COLO668 (cell line): ENCODE measurements around the gene CDRT4.

Experiments
- DNase-seq: peaks from one replicate; lab custom pipeline; 2025; ENCODE audit not compliant: unreplicated experiment; lab: John Stamatoyannopoulos, UW

CDRT4 gene

DNA sequence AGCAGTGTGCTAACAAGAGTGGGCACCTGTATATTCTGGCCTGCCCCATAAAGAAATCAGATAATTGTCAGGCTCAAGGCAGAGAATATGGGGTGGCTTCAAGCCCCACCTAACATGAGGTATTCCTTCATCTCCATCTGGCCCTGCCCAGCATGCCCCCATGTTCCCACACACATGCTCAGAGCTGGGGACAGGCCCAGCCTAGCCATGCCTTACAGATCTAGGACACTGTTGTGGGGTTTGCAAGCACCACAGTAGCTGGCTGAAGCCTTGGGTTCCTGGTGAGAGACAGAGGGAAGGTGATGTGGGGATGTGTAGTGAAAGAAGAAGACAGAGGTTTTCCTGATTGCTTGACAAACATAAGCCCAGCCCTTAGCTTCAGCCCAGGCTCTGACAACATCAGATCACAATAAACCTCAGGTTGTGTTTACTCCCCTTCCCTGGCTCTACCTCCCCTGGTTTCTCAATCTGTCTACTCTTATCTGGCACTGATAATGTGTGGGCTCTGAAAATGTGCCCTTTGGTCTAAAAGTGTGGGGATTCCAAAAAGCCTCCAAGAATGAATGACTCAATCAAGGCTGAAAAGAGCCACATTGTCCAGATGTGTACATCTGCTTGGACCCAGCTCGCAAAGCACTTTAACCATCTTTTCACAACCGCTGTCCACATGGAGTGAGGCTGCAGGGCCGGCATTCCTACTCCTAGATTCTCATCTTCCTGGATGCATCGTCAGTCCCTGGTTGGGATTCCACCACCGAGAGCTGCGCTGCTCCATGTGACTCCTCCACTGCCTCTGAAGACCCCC lies 34.4 kb downstream of the CDRT4 start:
- DNase-seq: no peak

DNA sequence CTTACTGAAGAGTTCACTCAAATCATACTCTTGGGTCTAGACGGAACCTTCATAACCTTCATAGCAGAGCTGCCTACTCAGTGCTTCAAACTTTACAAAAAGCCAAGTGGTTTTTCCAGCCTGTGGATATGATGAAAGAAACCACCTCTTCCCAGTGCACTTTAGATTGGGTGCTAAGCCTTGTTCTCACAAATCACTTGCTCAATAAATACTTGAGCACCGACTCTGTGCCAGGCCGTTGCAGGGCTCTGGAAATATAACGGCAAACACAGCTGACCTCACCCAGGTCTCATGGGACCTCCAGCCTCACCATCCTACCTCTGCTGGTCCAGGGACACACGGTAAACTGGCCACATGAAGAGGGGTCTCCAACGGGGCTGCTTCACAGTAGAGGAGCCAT lies 35.7 kb downstream of the CDRT4 start:
- no peak for DNase-seq

- DNase-seq: no peak
Observed at GRCh38 chr17:15431196-15431595, 36.2 kb downstream of the CDRT4 start.

- no peak for DNase-seq
Observed at GRCh38 chr17:15424521-15424920, 42.9 kb downstream of the CDRT4 start.

DNA sequence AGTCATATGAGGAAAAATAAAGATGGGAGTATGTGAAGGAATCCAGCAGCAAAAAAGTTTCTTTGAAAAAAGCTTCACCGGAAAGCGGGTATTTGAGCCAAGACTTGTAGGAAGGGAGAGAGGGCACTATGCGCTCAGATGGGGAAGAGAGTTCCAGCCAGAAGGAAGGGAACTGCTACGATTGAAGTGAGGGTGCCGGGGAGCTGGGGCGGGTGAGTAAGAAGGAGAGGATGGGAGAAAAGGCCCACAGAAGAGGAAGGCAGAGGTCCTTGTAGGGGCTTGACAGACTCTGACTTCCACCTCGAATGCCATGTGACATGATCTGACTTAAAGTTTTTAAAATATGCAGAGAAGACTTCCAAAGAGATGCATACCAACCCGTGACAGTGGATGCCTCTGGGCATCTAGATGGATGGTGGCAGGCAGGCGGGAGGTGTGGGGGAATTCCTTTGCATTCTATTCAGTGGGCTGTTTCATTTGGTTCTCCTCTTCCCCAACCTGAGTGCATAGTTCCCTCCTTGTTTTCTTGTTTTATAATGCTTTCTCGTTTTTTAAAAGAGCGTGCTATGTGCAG lies 44.9 kb downstream of the CDRT4 start:
- DNase-seq: no peak

DNA sequence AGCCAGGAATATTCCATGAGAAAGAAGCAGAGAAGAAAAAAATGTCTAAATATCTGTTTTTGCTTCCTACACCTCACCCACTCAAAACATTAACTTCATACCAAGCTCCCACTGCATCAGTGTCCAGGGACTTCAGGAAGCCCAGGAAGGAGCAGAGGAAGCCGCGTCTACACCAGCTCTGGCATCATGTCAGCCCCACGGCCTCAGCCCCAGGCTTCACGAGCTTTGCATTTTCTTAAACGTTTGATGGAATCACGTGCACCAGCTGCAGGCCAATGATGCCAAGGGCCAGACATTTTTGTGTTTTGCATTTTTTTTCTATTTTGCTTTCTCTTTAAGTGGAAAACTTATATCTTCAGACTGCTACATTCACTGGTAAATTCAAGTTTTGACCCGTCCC lies 48.6 kb downstream of the CDRT4 start:
- no peak for DNase-seq

GRCh38 chr17:15414532-15415306 lies 52.7 kb downstream of the CDRT4 start:
- no peak for DNase-seq

GRCh38 chr17:15413101-15413771 lies 54.2 kb downstream of the CDRT4 start:
- DNase-seq: no peak

DNA sequence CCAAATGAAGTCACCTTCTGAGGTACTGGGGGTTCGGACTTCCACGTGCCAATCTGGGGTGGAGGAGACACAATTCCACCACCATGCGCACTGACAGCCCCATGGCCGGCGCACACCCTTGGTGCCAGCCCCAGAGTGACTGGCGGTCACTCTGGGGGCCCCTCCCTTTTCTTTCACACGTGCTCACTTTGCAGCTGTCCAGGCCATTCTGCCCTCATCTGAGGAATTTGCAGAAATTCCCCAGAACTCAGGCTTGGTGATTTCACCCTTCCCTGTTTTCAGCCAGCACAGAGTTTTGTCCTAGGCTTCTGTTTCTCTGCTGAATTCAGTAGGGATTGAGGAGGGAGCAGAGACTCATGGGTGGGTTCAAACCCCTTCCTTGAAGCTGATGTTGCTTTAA lies 54.8 kb downstream of the CDRT4 start:
- DNase-seq: no peak

DNA sequence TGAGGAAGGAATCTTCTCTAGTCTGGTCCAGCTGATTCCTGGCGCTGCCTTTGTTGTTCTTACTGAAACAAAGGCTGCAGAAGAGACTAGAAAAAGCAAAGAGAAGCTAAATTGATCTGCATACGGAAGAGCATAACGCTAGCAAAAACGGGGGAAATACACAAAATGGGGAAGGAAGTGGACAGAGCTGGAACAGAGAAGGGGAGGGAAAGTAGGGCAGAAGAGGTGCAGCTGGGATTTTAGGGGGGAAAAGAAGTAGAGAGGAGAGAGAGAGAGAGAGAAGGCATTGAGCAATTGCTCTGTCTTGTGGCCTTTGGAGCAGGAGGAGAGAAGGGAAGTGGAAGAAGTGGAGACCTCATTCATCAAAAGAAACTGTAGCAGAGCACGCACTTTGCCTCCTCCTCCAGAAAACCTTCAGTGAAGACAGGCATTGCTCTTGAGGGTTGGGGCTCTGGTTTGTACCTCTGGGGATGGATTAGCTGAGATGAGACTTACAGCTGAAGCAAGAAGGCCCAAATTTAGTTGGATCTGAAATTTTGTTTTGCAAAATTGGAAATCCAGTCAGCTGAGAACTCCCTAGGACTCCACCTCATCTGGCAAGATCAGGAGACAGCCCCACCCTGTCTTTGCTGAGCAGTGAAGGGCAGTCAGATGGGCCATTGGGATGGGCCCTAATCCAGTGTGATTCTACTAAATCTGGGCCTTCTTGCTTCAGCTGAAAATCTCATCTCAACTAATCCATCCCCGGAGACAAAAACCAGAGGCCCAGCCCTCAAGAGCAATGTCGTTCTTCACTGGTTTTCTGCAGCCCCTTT lies 55.8 kb downstream of the CDRT4 start:
- DNase-seq: no peak

DNA sequence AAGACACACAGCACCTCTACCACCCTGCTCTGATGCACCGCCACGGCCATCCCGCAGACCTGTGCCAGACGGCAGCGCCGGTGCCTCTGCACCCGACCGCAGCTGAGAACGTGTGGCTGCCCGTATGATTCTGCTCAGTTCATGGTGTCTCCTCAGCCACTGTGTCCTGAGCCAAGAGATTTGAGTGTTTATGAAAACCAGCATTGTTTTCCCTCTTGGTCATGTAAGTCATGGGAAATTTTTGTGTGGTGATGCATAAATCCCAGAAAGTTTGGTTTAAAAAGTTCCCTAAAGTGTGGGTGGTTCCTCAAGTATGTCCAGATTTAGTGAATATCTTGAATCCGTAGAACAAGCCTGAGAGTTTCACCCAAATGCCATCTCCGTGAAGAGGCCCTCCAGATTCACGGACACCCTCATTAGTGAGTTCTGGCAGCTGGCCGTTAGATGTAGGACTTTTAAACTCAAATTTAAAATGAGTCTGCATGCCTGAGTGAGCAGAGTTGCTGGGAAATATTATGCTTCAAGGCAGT lies 57.6 kb downstream of the CDRT4 start:
- DNase-seq: no peak

DNA sequence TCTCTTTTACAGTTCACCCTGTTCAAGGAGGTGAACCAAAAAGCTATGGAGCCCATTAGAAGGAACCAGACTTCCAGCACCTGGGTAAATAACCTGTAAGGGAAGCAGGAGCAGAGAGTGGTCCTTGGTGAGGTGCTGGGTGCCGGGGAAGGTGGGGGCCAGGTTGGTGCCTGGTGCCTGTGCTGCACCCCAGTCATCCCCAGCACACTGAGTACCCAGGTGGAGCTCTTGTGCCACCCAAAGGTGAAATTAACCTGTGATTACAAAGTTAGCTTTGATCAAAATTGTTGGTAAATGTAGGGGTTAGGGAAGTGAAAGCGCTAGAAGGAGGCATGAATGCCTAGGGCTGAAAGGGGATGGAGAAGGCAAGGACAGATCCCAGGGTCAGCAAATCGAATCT lies 58.6 kb downstream of the CDRT4 start:
- no peak for DNase-seq

GRCh38 chr17:15406081-15406480 lies 61.3 kb downstream of the CDRT4 start:
- DNase-seq: no peak

DNA sequence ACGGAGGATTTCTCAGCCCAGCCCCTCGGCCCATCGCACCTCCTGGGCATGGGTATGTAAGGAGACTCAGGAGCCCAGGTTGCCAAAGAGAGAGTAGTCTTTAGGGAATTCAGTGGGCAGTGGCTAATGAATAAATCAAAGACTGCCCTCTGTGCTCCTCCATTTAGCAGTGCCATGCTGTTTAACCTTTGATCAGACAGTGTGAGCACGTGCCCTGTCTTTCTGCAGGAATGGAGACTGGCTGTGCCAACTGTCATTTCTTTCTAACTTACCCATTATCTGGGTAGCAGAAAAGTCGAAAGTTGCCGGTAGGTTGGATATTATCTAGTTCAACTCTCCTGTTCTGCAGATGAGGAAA lies 62.4 kb downstream of the CDRT4 start:
- DNase-seq: no peak

DNA sequence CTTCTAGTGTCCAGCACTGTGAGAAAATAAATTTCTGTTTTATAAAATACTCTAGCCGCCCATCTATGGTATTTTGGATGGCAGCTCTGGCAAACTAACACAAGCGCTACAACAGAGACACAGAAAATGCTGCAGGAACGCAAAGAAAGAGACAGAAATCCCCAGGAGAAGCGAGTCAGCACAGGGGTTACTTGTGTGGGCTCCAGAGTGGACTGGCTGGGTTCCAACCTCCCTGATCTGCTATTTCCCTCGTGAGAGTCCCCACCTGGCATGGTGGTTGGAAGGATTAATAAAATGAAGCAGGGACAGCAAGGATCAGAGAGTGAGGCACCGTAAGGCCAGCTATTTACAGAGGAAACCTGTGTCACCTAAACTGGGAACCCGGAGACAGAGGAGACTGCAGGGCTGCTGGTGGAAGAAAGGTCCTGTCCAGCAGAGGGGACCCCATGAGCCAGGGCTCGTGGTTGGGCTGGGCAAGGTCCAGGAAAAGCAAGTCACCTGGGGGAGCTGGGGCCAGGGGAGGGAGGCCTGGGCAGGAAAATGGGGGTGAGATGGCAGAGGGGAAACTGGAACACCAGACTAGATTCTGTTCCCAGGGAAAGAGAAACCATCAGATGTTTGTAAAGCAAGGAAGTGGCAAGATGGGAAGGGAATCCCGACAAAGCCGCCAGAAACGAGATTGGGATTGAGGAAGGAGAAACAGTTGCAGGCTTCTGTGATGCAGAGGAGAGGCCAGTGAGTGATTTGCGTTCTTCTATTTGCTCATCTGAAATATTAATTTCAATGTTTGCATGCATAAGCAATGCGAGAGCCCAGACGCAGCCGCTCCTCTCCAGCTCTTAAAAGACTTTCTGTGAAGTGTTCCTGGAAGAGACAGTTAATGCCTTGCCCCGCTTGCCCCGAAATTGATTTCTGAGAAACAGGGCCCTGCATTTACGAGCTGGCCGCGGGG lies 63.0 kb downstream of the CDRT4 start:
- DNase-seq: no peak

DNA sequence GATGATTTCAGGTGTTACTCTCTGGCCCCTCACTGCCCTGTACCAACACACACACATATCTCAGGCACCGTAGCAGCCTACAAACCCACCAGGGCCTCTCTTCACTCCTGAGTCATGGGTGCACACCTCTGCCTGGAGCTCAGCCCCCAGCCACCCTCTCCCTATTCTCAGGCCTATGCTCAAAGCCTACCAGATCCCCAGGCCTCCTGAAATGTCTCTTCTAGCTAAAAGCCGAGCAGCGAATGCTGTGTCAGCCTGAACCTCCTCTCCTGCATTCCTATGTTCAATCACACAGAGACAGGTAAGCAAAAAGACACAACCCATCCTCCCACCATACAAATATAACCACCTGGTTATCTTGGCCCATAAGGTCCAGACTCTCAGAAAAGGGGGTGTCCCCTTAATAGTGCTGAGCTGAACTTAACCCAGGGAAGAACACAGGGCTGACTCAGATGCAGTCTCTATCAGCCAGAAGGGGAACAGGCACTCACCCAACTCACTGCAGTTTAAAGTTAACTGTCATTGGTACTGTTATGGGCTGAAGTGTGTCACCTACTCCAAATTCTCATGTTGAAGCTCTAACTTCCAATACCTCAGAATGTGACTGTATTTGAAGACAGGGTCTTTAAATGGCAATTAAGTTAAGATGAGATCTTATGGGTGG lies 64.0 kb downstream of the CDRT4 start:
- DNase-seq: no peak

DNA sequence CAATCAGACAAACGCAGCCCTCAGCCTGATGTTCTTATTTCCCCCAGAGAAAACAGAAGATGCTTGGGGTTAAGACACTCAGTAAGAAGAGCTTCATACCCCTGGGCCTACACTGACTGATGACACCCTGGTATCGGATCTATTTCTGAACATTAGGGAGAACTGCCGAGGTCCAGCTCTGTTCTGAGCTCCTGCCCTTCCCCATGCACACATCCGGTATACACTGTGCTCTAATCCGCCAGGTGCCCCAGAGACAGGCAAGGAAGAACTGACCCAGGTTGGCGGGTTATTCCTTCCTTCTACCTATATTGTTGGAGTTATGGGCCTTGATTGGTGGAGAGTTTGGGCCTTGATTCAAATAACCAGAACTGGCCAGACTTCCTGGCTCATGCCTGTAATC lies 68.0 kb downstream of the CDRT4 start:
- no peak for DNase-seq

DNA sequence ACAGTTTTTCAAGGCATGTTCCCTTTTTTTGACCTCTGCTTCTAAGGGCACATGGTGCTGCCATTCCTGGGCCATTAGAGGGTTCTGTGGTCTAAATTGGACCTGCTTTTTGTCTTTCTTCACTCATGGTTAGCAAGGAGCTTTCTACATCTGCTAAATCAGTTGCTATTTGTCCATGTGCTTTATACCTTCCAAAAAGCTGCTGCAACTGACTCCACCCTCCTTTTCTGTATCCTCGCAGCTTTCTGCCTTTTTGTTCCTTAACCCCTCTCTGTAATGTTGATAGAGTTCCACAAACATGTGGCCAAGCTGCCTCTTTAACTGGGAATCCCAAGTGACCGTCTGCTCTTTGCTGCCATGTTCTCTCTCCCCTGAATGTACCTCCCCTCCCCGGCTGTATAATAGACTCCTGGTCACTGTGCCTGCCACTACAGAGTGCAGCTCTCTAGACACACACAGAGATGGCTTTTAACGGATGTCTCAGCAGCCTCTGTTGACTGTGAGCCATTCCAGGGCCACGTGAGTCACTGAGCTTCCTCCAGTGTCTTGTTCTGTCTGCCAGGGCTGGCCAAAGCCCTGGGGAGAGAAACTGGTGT lies 68.6 kb downstream of the CDRT4 start:
- no peak for DNase-seq

DNA sequence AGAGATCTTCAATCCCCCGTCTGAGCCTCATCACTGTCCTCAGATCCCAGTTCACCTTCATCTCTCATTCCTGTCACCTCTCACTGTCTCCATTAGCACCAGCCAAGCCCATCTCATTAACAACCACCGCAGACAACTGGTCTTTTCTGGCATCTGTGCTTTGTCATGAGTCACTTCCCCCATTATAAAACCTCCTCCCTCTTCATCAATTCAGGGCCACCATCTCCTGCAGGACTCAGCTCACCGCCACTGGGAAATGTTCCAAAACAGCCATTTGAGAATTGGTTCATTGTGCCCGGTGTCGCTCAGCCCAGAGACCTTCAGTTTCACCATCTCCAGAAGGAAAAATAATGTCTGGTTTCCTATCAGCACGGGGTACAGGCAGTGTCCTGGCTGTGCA lies 69.1 kb downstream of the CDRT4 start:
- DNase-seq: no peak
